CD4-positive, CD25-positive, alpha-beta regulatory T cell (primary cell): ENCODE measurements around the gene SPRR5. TPM values are rescaled to one million over a fixed set of nuclear protein-coding genes. Genes with fewer than 3 reads are reported as not detected.
A peak's percentile ranks its signal among the peaks of the same experiment; 100 is the strongest.

Source experiments
- ATAC-seq, 2 donors: fragments of 150-1000 bp; cut with Tn5 transposase; one replicate each; pipeline ENCODE4 v1.10.0; 2021; ENCODE audit warnings: low read depth in 2 of 2, moderate number of reproducible peaks in 2 of 2, moderate library complexity in 1 of 2
- DNase-seq, 3 donors: peaks; one replicate each; pipeline versions ENCODE4 v3.0.0 to v3.0.0-alpha.2; 2012 to 2022; ENCODE audit warnings: mixed read lengths in 1 of 3
- H3K27ac ChIP-seq: one replicate; pipeline ENCODE4 v1.7.0; 2013; ENCODE audit warnings: mild to moderate bottlenecking, low read length; ENCODE audit not compliant: insufficient read depth, poor library complexity, severe bottlenecking
- H3K27me3 ChIP-seq: one replicate; pipeline ENCODE4 v1.7.0; 2013; ENCODE audit warnings: low read length; ENCODE audit not compliant: control insufficient read depth, insufficient read depth
- H3K36me3 ChIP-seq: one replicate; pipeline ENCODE4 v1.7.0; 2013; ENCODE audit warnings: mild to moderate bottlenecking, low read length, moderate library complexity; ENCODE audit not compliant: control insufficient read depth, insufficient read depth
- H3K4me1 ChIP-seq: 2 replicates; pipeline ENCODE4 v1.7.0; 2013; ENCODE audit warnings: mild to moderate bottlenecking, low read length; ENCODE audit not compliant: insufficient read depth, control insufficient read depth, poor library complexity, severe bottlenecking
- H3K4me3 ChIP-seq: one replicate; pipeline ENCODE4 v1.7.0; 2013; ENCODE audit warnings: low read depth, mild to moderate bottlenecking, low read length, moderate library complexity
- H3K9me3 ChIP-seq, 2 experiments: 1 replicate in 1 of 2; 2 replicates in 1 of 2; pipeline ENCODE4 v1.7.0; 2013; ENCODE audit warnings: low read length in 2 of 2, mild to moderate bottlenecking in 1 of 2, moderate library complexity in 1 of 2; ENCODE audit not compliant: control insufficient read depth in 2 of 2
- H3K27ac Mint-ChIP-seq, 3 donors: one replicate each; pipeline ENCODE4 v1.8.0; 2020 to 2022; ENCODE audit warnings: mild to moderate bottlenecking in 3 of 3, mixed read lengths in 3 of 3, moderate library complexity in 2 of 3
- H3K27me3 Mint-ChIP-seq: one replicate; pipeline ENCODE4 v1.8.0; 2022; ENCODE audit warnings: mild to moderate bottlenecking, mixed read lengths
- H3K36me3 Mint-ChIP-seq: one replicate; pipeline ENCODE4 v1.8.0; 2020; ENCODE audit warnings: mixed read lengths
- H3K4me1 Mint-ChIP-seq, 4 donors: one replicate each; pipeline ENCODE4 v1.8.0; 2020 to 2022; ENCODE audit warnings: mixed read lengths in 4 of 4, mild to moderate bottlenecking in 1 of 4
- H3K4me3 Mint-ChIP-seq, 4 donors: one replicate each; pipeline ENCODE4 v1.8.0; 2020 to 2022; ENCODE audit warnings: mild to moderate bottlenecking in 4 of 4, mixed read lengths in 4 of 4, moderate library complexity in 3 of 4
- H3K9me3 Mint-ChIP-seq, 7 donors: one replicate each; pipeline ENCODE4 v1.8.0; 2020 to 2022; ENCODE audit warnings: mixed read lengths in 7 of 7, mild to moderate bottlenecking in 3 of 7, moderate library complexity in 2 of 7
- polyA plus RNA-seq, 4 donors: library from polyadenylated mRNA; unstranded; fragments of 300-500 nt; fragmentation: Illumina TruSeq; gene quantifications; one replicate each; pipeline ENCODE4 v1.2.3, GENCODE V29; 2021
- total RNA-seq: library from RNA; stranded (reverse); gene quantifications from one replicate; pipeline ENCODE4 v1.2.3, GENCODE V29; 2022

SPRR5 gene
- total and polyA plus RNA-seq, 5 donors from 2014 or later = not detected

DNA sequence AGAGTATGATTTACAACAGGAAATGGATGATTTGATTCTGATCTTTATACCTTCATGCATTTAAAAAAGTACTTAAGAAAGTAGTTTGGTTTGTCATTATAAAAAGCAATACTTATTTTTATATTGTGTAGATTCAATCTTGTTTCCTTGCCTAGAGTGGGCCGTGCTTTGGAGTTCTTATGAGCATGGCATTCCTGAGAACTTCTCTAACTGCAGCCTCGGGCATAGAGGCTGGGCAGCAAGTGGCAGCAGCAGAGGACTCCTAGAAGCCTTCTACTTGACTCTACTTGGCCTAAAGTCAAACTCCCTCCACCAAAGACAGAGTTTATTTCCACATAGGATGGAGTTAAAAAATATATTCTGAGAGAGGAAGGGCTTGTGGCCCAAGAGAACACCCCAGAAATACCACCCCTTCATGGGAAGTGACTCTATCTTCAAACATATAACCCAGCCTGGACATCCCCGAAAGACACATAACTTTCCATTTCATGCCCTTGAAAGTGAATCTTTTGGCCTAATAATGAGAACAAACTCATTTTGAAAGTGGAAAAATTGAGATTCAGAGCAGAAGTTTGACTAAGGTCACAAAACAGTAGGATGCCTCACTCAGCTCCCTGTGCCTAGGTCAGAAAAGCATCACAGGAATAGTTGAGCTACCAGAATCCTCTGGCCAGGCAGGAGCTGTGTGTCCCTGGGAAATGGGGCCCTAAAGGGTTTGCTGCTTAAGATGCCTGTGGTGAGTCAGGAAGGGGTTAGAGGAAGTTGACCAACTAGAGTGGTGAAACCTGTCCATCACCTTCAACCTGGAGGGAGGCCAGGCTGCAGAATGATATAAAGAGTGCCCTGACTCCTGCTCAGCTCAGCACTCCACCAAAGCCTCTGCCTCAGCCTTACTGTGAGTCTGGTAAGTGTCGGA lies 39.1 kb upstream of the SPRR5 start, which contains the start of gene IVL:
TSS of gene IVL (plus strand) at position 861 of the 916 bp plus-strand sequence. CDS start 1,252 bp downstream, outside the sequence.
- Histone ChIP-seq H3K9me3 (no peaks in the 10 kb centered on the region), H3K27me3 (peaks cover 6% of the 10 kb centered on the region), H3K36me3 (no peaks in the 10 kb centered on the region), H3K27ac (no peak within 1 kb of the TSS), H3K4me1 (no peaks in the 10 kb centered on the region), H3K4me3 (no peak within 1 kb of the TSS)
- no peaks in the 10 kb centered on the region for H3K4me1 Mint-ChIP-seq
- peaks cover 21% of the 10 kb centered on the region for H3K27me3 Mint-ChIP-seq
- H3K36me3 Mint-ChIP-seq = no peaks in the 10 kb centered on the region
- ATAC-seq = no peak
- DNase-seq = no peak
- peaks cover 0 to 4% (median 0%) of the 10 kb centered on the region in 7 donors for H3K9me3 Mint-ChIP-seq
- H3K27ac Mint-ChIP-seq = no peak within 1 kb of the TSS
- no peak within 1 kb of the TSS for H3K4me3 Mint-ChIP-seq

- no peaks in the 10 kb centered on the region for H3K36me3 Mint-ChIP-seq
- H3K27ac Mint-ChIP-seq = no peak overlapping the region
- Histone ChIP-seq H3K4me1 (no peaks in the 10 kb centered on the region), H3K4me3 (no peak overlapping the region), H3K36me3 (no peaks in the 10 kb centered on the region), H3K27me3 (peaks cover 1% of the 10 kb centered on the region), H3K27ac (no peak overlapping the region), H3K9me3 (no peaks in the 10 kb centered on the region)
- H3K27me3 Mint-ChIP-seq = peaks cover 21% of the 10 kb centered on the region
- H3K9me3 Mint-ChIP-seq = peaks cover 0 to 4% (median 1%) of the 10 kb centered on the region in 7 donors
- H3K4me1 Mint-ChIP-seq = no peaks in the 10 kb centered on the region
- DNase-seq = no peak
- no peak for ATAC-seq
- H3K4me3 Mint-ChIP-seq = no peak overlapping the region
These were observed 37.8 kb upstream of the SPRR5 start for GRCh38 chr1:152909206-152909605.

- no peak for DNase-seq
- no peak overlapping the region for H3K27ac Mint-ChIP-seq
These were observed 34.5 kb upstream of the SPRR5 start for GRCh38 chr1:152912471-152912870.

GRCh38 chr1:152912900-152913299 lies 34.1 kb upstream of the SPRR5 start:
- ATAC-seq (no peak), DNase-seq (no peak)
- no peak overlapping the region for H3K4me3 Mint-ChIP-seq
- Histone ChIP-seq H3K36me3 (no peaks in the 10 kb centered on the region), H3K27me3 (peaks cover 8% of the 10 kb centered on the region), H3K4me1 (no peaks in the 10 kb centered on the region), H3K9me3 (no peaks in the 10 kb centered on the region), H3K27ac (no peak overlapping the region), H3K4me3 (no peak overlapping the region)
- peaks cover 0 to 6% (median 1%) of the 10 kb centered on the region in 7 donors for H3K9me3 Mint-ChIP-seq
- H3K27me3 Mint-ChIP-seq = peaks cover 27% of the 10 kb centered on the region
- no peaks in the 10 kb centered on the region for H3K36me3 Mint-ChIP-seq
- no peak overlapping the region for H3K27ac Mint-ChIP-seq
- no peaks in the 10 kb centered on the region for H3K4me1 Mint-ChIP-seq

More at GRCh38 chr1:152912471-152912870, 34.5 kb upstream of the SPRR5 start:
- Mint-ChIP-seq H3K4me1 (no peaks in the 10 kb centered on the region), H3K9me3 (peaks cover 0 to 6% (median 1%) of the 10 kb centered on the region in 7 donors), H3K27me3 (peaks cover 27% of the 10 kb centered on the region), H3K4me3 (no peak overlapping the region), H3K36me3 (no peaks in the 10 kb centered on the region)
- H3K36me3 ChIP-seq = no peaks in the 10 kb centered on the region
- no peak overlapping the region for H3K4me3 ChIP-seq
- no peak overlapping the region for H3K27ac ChIP-seq
- no peak for ATAC-seq
- no peaks in the 10 kb centered on the region for H3K9me3 ChIP-seq
- peaks cover 7% of the 10 kb centered on the region for H3K27me3 ChIP-seq
- no peaks in the 10 kb centered on the region for H3K4me1 ChIP-seq

DNA sequence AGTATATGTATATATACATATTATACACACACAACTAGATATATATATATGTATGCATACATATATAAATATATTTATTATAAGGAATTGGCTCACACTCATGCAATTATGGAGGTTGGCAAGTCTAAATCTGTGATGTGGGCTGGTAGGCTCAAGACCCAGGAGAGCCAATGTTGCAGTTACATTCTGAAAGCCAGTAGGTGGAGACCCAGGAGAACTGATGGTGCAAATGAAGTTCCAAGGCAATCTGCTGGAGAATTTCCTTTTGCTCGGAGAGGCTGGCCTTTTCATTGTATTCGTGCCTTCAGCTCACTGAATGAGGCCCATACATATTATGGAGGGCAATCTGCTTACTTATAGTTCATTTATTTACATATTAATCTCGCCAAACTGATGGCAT lies 29.2 kb upstream of the SPRR5 start:
- no peak overlapping the region for H3K27ac ChIP-seq
- ATAC-seq (no peak), DNase-seq (no peak)
- H3K4me3 Mint-ChIP-seq = no peak overlapping the region
- peaks cover 9% of the 10 kb centered on the region for H3K27me3 ChIP-seq
- H3K36me3 Mint-ChIP-seq = no peaks in the 10 kb centered on the region
- no peaks in the 10 kb centered on the region for H3K4me1 ChIP-seq
- peaks cover 0 to 3% (median 2%) of the 10 kb centered on the region in 7 donors for H3K9me3 Mint-ChIP-seq
- H3K9me3 ChIP-seq = no peaks in the 10 kb centered on the region
- no peaks in the 10 kb centered on the region for H3K36me3 ChIP-seq
- no peak overlapping the region for H3K27ac Mint-ChIP-seq
- H3K27me3 Mint-ChIP-seq = peaks cover 19% of the 10 kb centered on the region
- no peaks in the 10 kb centered on the region for H3K4me1 Mint-ChIP-seq
- H3K4me3 ChIP-seq = no peak overlapping the region

- Histone ChIP-seq H3K4me3 (no peak overlapping the region), H3K4me1 (no peaks in the 10 kb centered on the region), H3K27ac (no peak overlapping the region), H3K36me3 (no peaks in the 10 kb centered on the region), H3K9me3 (no peaks in the 10 kb centered on the region), H3K27me3 (peaks cover 9% of the 10 kb centered on the region)
- Mint-ChIP-seq H3K4me3 (no peak overlapping the region), H3K27me3 (peaks cover 19% of the 10 kb centered on the region), H3K27ac (no peak overlapping the region), H3K9me3 (peaks cover 0 to 3% (median 2%) of the 10 kb centered on the region in 7 donors), H3K36me3 (no peaks in the 10 kb centered on the region), H3K4me1 (no peaks in the 10 kb centered on the region)
- no peak for DNase-seq
- no peak for ATAC-seq
These were observed 27.9 kb upstream of the SPRR5 start for GRCh38 chr1:152919071-152919470.

GRCh38 chr1:152924191-152924590 lies 22.8 kb upstream of the SPRR5 start:
- peaks cover 0 to 2% (median 0%) of the 10 kb centered on the region in 7 donors for H3K9me3 Mint-ChIP-seq
- no peaks in the 10 kb centered on the region for H3K4me1 Mint-ChIP-seq
- Histone ChIP-seq H3K4me1 (no peaks in the 10 kb centered on the region), H3K27ac (no peak overlapping the region), H3K4me3 (no peak overlapping the region), H3K27me3 (no peaks in the 10 kb centered on the region), H3K9me3 (no peaks in the 10 kb centered on the region), H3K36me3 (no peaks in the 10 kb centered on the region)
- H3K27ac Mint-ChIP-seq = peak overlapping the region in 1 of 3 donors; percentile 37
- no peak overlapping the region for H3K4me3 Mint-ChIP-seq
- peaks cover 14% of the 10 kb centered on the region for H3K27me3 Mint-ChIP-seq
- ATAC-seq (no peak), DNase-seq (no peak)
- H3K36me3 Mint-ChIP-seq = no peaks in the 10 kb centered on the region
